Measurements from ENCODE around the gene AKNAD1.

AKNAD1 gene

DNA sequence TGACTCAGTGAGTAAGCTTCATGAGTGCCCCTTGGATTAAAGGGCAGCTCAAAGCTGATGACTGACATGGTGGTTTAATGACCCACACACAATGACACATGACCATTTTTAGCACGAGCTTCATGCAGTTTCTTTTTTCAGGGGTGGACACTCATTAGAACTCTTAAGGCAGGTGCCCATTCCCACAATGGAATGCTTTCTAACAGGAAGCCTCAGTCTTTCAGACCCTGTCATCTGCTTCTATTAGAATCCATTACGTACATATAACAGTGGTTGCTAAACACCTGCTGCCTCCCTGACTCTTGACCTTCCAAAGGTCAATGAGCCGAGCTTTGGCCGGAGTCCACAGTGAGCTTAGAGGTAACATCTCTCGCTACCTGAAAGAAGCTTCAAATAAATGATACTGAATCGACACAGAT, 27.4 kb downstream of the AKNAD1 start:
- TF ChIP-seq, protein P1, sequence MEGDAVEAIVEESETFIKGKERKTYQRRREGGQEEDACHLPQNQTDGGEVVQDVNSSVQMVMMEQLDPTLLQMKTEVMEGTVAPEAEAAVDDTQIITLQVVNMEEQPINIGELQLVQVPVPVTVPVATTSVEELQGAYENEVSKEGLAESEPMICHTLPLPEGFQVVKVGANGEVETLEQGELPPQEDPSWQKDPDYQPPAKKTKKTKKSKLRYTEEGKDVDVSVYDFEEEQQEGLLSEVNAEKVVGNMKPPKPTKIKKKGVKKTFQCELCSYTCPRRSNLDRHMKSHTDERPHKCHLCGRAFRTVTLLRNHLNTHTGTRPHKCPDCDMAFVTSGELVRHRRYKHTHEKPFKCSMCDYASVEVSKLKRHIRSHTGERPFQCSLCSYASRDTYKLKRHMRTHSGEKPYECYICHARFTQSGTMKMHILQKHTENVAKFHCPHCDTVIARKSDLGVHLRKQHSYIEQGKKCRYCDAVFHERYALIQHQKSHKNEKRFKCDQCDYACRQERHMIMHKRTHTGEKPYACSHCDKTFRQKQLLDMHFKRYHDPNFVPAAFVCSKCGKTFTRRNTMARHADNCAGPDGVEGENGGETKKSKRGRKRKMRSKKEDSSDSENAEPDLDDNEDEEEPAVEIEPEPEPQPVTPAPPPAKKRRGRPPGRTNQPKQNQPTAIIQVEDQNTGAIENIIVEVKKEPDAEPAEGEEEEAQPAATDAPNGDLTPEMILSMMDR (IDR thresholded peaks at IDR 0.05; ENCODE audit: low read depth, low read length) = no peak
- no peak overlapping the region for H3K4me3 ChIP-seq (ENCODE audit: low read depth, low read length)

DNA sequence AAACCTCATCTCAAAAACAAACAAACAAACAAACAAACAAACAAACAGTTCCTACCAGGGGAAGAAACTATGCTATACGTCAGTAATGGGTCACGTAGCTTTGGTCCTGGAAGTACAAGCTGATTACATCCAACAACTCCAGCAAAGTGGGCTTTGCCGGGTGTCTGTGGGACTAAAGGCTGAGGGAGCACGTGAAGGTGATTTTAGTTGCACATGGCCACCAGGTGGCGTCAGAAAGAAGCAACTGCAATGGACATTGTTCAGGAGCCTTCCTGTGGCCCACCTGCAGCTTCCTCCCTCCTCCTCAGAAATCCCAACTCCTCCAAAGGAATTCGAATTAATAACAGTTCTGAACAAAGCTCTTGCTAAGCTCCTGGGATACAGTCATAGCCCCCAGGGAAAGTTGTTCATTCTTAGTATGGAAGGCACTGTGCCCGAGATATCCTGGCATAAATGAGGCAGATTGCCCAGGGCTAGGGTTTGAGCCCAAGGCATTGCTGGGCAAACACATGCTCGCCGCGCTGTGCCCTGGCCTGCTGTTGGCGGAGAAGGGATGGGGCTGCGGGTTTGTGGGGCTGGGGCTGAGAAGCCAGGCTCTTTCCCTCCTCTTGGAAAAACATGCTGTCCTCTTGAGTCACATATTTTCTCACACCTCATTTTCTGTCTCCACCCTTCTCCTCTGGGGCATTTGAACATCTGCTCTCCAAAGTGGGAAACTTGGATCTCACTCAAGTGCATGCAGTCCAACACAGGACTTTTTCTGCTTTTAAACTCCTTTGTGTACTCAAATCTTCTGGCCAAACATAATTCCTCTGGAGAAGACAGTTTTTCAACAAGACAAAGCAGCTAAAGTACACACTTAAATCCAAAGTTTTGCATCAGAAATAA, 28.6 kb downstream of the AKNAD1 start:
- TF ChIP-seq, protein P1 (IDR thresholded peaks at IDR 0.05; ENCODE audit: low read depth, low read length) = peak; percentile 62

DNA sequence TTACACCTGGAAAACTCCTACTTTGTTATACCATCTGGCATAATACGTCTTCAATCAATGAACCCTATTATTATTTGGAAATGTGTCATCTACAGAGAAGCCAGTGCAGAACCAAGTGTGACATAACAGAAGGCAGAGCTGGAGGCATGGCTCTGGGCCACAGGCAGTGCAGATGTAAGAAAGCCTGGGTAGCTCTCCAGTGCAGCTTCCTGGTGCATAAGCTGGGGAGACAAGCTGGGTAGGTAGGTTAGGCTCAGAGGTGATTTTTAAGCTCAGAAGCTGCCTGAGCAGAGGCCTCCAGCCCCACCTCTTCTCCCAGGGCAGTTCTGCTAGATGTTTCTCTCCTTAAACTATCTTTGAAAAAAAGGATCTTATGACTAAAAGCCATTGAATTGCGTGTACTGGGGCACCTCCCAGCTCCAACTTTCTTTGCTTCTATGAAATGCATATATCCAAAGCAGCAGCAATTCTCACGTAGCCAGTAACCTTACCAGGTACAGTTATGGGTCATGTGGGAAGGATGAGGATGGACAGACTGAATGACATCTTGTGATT, 30.7 kb downstream of the AKNAD1 start:
- no peak overlapping the region for H3K4me3 ChIP-seq (ENCODE audit: low read depth, low read length)
- TF ChIP-seq, protein P1 (IDR thresholded peaks at IDR 0.05; ENCODE audit: low read depth, low read length) = no peak

More for the DNA sequence above, 28.6 kb downstream of the AKNAD1 start:
- no peak overlapping the region for H3K4me3 ChIP-seq (ENCODE audit: low read depth, low read length)

DNA sequence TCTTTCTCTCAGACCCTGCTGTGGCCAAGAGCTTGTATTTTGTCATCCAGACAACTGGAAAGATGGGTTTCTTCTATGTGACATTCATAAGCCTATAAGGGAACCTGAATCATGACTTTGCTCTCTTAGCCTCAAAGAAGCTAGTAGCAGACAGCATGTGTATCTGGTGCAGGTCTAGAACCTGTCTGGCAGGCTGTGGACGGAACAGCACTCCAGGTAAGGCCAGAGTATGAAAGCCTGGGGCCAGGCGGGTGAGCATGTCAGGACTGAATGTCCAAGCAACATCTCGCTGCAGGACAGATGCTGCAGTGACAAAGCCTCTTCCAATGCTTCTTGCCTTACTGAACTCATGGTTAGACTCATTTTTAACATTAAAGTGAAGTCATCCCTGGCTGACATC, 32.8 kb downstream of the AKNAD1 start:
- H3K4me3 ChIP-seq (ENCODE audit: low read depth, low read length) = no peak overlapping the region
- TF ChIP-seq, protein P1 (IDR thresholded peaks at IDR 0.05; ENCODE audit: low read depth, low read length) = no peak

DNA sequence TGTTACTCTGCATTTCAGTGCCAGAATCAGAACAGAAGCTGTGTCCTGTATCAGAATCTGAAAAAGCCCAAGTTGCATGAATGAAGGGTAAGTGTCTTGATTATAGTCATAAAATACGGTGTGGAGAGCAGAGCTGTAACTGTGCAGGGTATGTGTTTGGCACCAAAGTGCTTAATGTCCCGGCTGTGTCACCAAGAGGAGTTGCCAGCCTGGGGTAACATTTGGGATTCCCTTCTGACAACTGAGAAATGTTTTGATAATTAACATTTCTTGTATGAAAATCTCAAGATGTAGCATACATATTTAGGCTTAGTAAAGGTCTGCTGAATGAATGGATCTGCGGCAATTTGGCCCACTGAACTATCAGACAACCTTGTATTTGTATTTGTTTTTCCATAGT, 33.3 kb downstream of the AKNAD1 start:
- TF ChIP-seq, protein P1 (IDR thresholded peaks at IDR 0.05; ENCODE audit: low read depth, low read length) = no peak
- H3K4me3 ChIP-seq (ENCODE audit: low read depth, low read length) = no peak overlapping the region

DNA sequence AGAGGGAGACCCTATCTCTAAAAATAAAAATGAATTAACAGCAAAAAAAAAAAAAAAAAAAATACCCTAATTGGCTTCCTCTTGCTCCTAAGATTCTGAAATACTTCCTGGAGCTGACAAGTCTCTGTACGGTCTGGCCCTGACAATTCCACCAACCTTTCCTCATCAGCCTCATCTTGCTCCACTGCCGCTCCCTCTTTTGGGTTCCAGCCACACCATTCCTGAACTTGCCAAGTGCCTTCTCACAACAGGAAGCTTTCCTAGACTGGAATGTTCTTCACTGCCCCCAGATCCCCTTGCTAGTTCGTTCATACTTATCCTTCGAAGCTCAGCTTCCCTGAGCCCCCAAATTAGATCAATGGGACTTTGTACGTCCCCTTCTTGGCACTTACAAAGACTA, 37.0 kb downstream of the AKNAD1 start:
- TF ChIP-seq, protein P1 (IDR thresholded peaks at IDR 0.05; ENCODE audit: low read depth, low read length) = no peak
- no peak overlapping the region for H3K4me3 ChIP-seq (ENCODE audit: low read depth, low read length)

DNA sequence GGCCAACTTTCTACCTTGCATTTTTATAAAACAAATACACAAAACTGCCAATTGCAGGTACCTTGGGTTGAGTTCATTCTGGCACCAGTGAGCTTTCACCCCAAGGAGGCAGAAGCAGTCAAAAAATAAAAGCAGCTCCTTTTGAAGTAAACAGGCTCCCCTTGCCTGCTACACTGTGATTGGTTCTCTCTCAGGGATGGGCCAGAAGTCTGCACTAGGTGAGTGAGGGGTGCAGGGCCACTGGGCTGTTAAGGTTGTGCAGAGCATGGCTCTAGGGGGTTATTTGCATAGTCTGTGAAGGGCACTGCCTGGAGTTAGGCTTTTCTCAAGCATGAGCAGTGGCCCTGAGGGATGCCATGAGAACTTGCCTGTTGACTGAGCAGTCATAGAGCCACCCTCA, 39.1 kb downstream of the AKNAD1 start:
- no peak overlapping the region for H3K4me3 ChIP-seq (ENCODE audit: low read depth, low read length)
- TF ChIP-seq, protein P1 (IDR thresholded peaks at IDR 0.05; ENCODE audit: low read depth, low read length) = no peak

Measured in WI38 (cell line).